Heart left ventricle (tissue), 13 donors: ENCODE data around the gene FAM168B.

ENCODE experiments used
- POLR2A ChIP-seq, 2 donors: fragments of 450-650 bp; IDR thresholded peaks; one replicate each; pipeline ENCODE4 v1.6.1; 2017; ENCODE audit warnings: antibody characterized with exemption in 2 of 2, mild to moderate bottlenecking in 2 of 2, moderate library complexity in 2 of 2
- TF ChIP-seq, protein P1 (sequence below), 12 donors: fragments of 200-600 bp; sonication (generic) in 4 of 12; IDR thresholded peaks; one replicate each; pipeline versions ENCODE4 v1.5.0 to v1.8.0; 2018 to 2022; ENCODE audit warnings: antibody characterized with exemption in 12 of 12, mild to moderate bottlenecking in 5 of 12
- donor health status: ischemic (EF 13 %, LVEDD 7.1; RV severe dilation, severe dysfunction).
- donor health status: DM: no; HTN: yes; CAD: no.
- donor health status: DM: no; HTN: no; CAD: no.
- donor health status: ischemic (EF 25% LVEDD 6.9; RV normal size, moderate dysfunction).
- donor health status: ischemic (EF 25% LVEDD 5.7; RV mildly dilated, moderate dysfunction).
- donor health status: ischemic (EF 35%, LVEDD 5.7; RV mildly dilated, moderate dysfunction).
- donor health status: nonischemic (EF 11% LVEDD 7.7; RV severe dilation, severe dysfunction).
- donor health status: DM: yes; HTN: yes; CAD: no.
- donor health status: PGD.
- donor health status: ischemic (EF 29% LVEDD 5.4; RV normal size, mild dysfunction).
- donor health status: nonischemic (EF 23%, LVEDD 6.1; RV moderate dilation, normal function).

GRCh38 chr2:131104487-131105155 lies 11.4 kb upstream of the FAM168B start:
- TF ChIP-seq, protein P1, sequence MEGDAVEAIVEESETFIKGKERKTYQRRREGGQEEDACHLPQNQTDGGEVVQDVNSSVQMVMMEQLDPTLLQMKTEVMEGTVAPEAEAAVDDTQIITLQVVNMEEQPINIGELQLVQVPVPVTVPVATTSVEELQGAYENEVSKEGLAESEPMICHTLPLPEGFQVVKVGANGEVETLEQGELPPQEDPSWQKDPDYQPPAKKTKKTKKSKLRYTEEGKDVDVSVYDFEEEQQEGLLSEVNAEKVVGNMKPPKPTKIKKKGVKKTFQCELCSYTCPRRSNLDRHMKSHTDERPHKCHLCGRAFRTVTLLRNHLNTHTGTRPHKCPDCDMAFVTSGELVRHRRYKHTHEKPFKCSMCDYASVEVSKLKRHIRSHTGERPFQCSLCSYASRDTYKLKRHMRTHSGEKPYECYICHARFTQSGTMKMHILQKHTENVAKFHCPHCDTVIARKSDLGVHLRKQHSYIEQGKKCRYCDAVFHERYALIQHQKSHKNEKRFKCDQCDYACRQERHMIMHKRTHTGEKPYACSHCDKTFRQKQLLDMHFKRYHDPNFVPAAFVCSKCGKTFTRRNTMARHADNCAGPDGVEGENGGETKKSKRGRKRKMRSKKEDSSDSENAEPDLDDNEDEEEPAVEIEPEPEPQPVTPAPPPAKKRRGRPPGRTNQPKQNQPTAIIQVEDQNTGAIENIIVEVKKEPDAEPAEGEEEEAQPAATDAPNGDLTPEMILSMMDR (IDR thresholded peaks at IDR 0.05) = no peak
- TF ChIP-seq POLR2A (IDR thresholded peaks at IDR 0.05) = no peak
